NT2/D1 (cell line): ENCODE measurements around the gene OAT.

Experiments
- SUZ12 ChIP-seq: IDR thresholded peaks from 2 replicates; pipeline ENCODE4 v1.6.1; 2011; ENCODE audit not compliant: insufficient read length, insufficient read depth; ENCODE audit errors: extremely low read depth
- ZNF274 ChIP-seq: IDR thresholded peaks from 2 replicates; pipeline ENCODE4 v1.6.1; 2011; ENCODE audit warnings: mild to moderate bottlenecking, low read depth, low read length

DNA sequence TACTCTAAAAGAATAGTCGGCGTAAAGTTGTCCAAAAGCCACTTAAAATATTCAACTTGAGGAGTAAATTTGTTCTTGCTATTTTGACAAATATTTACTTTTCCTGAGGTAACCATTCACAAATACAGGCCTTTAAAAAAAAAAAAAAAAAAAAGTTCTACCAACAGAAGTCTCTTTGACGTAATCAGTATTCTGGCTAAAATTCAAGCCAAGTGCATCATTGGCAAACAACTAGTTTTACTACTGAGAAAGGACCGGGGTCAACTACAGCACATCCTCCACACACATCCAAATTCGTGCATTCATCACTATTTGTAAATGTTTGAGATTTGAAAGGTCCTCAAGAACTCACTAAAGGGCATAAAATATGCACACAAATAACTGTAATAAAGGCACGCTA is 2.0 kb downstream of the OAT start:
- TF ChIP-seq SUZ12 (no peak), ZNF274 (no peak)
